Activated CD4-positive, alpha-beta T cell treated with anti-CD3 and anti-CD28 coated beads, Interleukin-2, amount 10 ng/mL, durations not matched to agents 7 days and 5 days (primary cell): ENCODE data around the gene SPAG4. TPM values are rescaled to one million over a fixed set of nuclear protein-coding genes. Genes with fewer than 3 reads are reported as not detected.

Experiments used
- CTCF ChIA-PET: fragments of 350-600 bp; sonication (Branson Sonifier 250); formaldehyde crosslinking; loops from one replicate; lab custom pipeline; 2021; ENCODE audit warnings: antibody characterized with exemption; lab: Charles Lee
- POLR2A ChIA-PET: fragments of 350-600 bp; sonication (Branson Sonifier 250); formaldehyde crosslinking; loops from one replicate; lab custom pipeline; 2021; ENCODE audit warnings: antibody characterized with exemption; lab: Charles Lee
- DNase-seq: peaks from one replicate; pipeline ENCODE4 v3.0.0-alpha.2; 2020
- H3K27ac Mint-ChIP-seq: one replicate; pipeline ENCODE4 v1.8.0; 2021; ENCODE audit warnings: mild to moderate bottlenecking, moderate library complexity, mixed read lengths
- H3K27me3 Mint-ChIP-seq: one replicate; pipeline ENCODE4 v1.8.0; 2021; ENCODE audit warnings: mixed read lengths
- H3K36me3 Mint-ChIP-seq: one replicate; pipeline ENCODE4 v1.8.0; 2021; ENCODE audit warnings: low read depth, mixed read lengths
- H3K4me1 Mint-ChIP-seq: one replicate; pipeline ENCODE4 v1.8.0; 2021; ENCODE audit warnings: mixed read lengths
- H3K4me3 Mint-ChIP-seq: one replicate; pipeline ENCODE4 v1.8.0; 2021; ENCODE audit warnings: mild to moderate bottlenecking, moderate library complexity, mixed read lengths
- H3K9me3 Mint-ChIP-seq: one replicate; pipeline ENCODE4 v1.8.0; 2021; ENCODE audit warnings: mixed read lengths
- total RNA-seq, 2 experiments: library from RNA; stranded (reverse); gene quantifications; one replicate each; pipeline ENCODE4 v1.2.3, GENCODE V29; 2021

SPAG4 gene
- total RNA-seq, 2 experiments from 2014 or later = 1.7 to 1.9 TPM

GRCh38 chr20:35617397-35618262 is 2.0 kb downstream of the SPAG4 start:
- peaks cover 43% of the 10 kb centered on the region for H3K4me1 Mint-ChIP-seq
- H3K9me3 Mint-ChIP-seq = no peaks in the 10 kb centered on the region
- peaks cover 2% of the 10 kb centered on the region for H3K27me3 Mint-ChIP-seq
- ChIA-PET POLR2A (interaction anchor here (2.2 to 2.3 kb wide), 2 partner anchors 46 to 336 kb away, joined by 9 to 10 read pairs; partner anchors contain the start of gene SCAND1), CTCF (interaction anchor here (1.2 to 9.3 kb wide), 7 partner anchors 7 to 375 kb away, joined by 3 to 50 read pairs (median 5); partner anchors contain the start of gene SCAND1)
- H3K27ac Mint-ChIP-seq = peak overlapping the region; percentile 87
- no peaks in the 10 kb centered on the region for H3K36me3 Mint-ChIP-seq
- peak; percentile 45 for DNase-seq
- H3K4me3 Mint-ChIP-seq = peak overlapping the region; percentile 77

DNA sequence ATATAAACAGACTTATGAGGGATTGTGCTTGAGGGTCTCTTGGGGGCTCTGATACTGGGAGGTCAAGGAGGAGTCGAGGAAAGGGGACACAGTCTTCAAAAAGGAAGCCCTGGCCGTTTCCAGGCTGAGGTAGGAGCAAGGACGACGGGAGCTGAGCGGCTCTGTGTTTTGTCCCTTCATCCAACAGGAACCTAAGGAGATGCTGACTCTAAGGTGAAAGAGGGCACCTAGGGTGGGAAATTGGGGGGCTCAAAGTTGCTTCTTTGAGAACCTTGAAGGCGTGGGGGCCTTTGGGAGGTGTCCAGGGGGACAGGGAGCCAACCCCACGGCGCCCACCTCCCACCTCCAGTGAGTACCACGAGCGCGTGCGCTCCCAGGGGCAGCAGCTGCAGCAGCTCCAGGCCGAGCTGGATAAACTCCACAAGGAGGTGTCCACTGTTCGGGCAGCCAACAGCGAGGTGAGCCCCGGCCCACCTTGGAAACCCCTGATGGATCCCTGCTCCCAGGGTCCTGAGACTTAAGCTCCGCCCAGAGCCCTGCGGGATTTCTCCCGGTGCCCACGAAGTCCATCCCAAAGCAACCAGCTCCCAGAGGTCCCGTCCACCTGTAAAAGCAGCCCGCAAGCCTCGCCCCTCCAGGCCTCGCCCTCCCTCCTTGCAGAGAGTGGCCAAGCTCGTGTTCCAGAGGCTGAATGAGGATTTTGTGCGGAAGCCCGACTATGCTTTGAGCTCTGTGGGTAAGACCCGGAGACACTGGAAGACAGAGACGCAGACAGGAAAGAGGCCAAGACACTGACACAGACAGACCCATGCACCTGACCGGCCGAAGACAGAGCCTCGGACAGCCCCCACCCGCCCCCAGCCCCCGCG is 2.9 kb downstream of the SPAG4 start:
- peak overlapping the region; percentile 87 for H3K27ac Mint-ChIP-seq
- no peaks in the 10 kb centered on the region for H3K9me3 Mint-ChIP-seq
- peaks cover 2% of the 10 kb centered on the region for H3K27me3 Mint-ChIP-seq
- CTCF ChIA-PET = interaction anchor here (0.5 to 9.3 kb wide), 17 partner anchors 9 to 522 kb away, joined by 3 to 50 read pairs (median 5); no protein-coding TSS in a partner anchor
- peak; percentile 32 for DNase-seq
- peak overlapping the region; percentile 77 for H3K4me3 Mint-ChIP-seq
- POLR2A ChIA-PET = interaction anchor here (1.0 to 2.3 kb wide), 3 partner anchors 45 to 336 kb away, joined by 4 to 9 read pairs (median 5); partner anchors contain the start of gene SCAND1
- H3K36me3 Mint-ChIP-seq = no peaks in the 10 kb centered on the region
- peaks cover 43% of the 10 kb centered on the region for H3K4me1 Mint-ChIP-seq

GRCh38 chr20:35619196-35620095 is 3.8 kb downstream of the SPAG4 start:
- DNase-seq = peak; percentile 76
- H3K36me3 Mint-ChIP-seq = no peaks in the 10 kb centered on the region
- no peaks in the 10 kb centered on the region for H3K9me3 Mint-ChIP-seq
- POLR2A ChIA-PET = interaction anchor here (1.0 to 2.3 kb wide), 3 partner anchors 44 to 335 kb away, joined by 4 to 9 read pairs (median 5); partner anchors contain the start of gene SCAND1
- H3K4me1 Mint-ChIP-seq = peaks cover 40% of the 10 kb centered on the region
- peak overlapping the region; percentile 79 for H3K27ac Mint-ChIP-seq
- H3K4me3 Mint-ChIP-seq = peak overlapping the region; percentile 77
- CTCF ChIA-PET = interaction anchor here (0.5 to 9.3 kb wide), 24 partner anchors 8 to 1290 kb away, joined by 3 to 50 read pairs (median 4); no protein-coding TSS in a partner anchor
- H3K27me3 Mint-ChIP-seq = no peaks in the 10 kb centered on the region

DNA sequence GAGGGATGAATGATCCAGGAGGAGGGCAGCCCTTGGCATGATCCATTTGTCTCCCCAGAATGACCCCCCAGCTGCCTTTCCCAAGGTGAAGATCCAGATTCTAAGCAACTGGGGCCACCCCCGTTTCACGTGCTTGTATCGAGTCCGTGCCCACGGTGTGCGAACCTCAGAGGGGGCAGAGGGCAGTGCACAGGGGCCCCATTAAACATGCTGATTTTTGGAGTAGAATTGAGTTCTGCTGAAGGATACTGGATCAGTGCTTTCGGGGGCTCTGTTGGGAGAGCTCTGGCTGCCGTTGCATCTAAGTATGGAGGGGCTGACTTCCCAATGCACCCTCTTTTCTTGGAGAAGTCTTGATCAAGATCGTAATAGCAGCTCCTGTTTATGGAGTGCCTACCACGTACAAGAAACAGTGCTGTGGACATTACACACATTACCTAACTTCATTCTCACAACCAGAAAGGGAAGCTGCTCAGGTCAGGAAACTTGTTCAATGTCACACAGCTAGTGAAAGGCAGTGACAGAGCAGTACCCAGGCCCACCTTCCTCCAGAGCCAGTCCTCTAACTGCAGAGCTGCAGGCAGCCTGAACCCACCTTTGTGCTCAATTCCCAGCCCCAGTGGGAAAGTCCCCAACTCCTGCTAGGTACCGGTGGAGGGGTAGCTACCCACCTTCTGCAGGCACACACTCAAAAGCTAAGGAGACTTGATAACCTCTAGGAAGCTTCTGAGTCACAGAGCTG is 5.4 kb downstream of the SPAG4 start:
- Mint-ChIP-seq H3K36me3 (peaks cover 11% of the 10 kb centered on the region), H3K4me1 (peaks cover 33% of the 10 kb centered on the region), H3K27ac (peak overlapping the region; percentile 50), H3K9me3 (no peaks in the 10 kb centered on the region), H3K27me3 (no peaks in the 10 kb centered on the region), H3K4me3 (no peak overlapping the region)
- ChIA-PET POLR2A (interaction anchor here (0.5 kb wide), 1 partner anchor 27 kb away, joined by 3 read pairs; no protein-coding TSS in a partner anchor), CTCF (interaction anchor here (0.6 to 9.3 kb wide), 3 partner anchors 16 to 158 kb away, joined by 3 to 50 read pairs (median 4); no protein-coding TSS in a partner anchor)
- DNase-seq = no peak

DNA sequence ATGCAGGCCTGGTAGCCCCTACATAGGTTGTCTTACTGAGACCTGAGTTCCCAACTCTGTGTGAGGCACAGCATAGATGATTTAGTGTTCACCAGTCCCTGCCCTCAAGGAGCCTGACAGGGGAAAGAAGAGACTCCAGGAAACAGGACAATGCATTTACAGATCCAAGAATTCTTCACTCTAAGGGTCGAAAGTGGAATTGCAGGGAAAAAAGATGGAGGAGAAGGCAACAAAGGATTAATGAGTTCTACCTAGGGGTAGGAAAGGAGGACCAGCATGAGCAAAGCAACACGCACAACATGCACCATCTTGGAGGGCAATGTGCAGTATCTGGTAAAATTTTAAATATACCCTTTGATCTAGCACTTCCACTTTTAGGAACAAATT is 5.9 kb downstream of the SPAG4 start:
- POLR2A ChIA-PET = no interaction called here
- peaks cover 16% of the 10 kb centered on the region for H3K36me3 Mint-ChIP-seq

GRCh38 chr20:35625584-35626385 is 10.2 kb downstream of the SPAG4 start:
- H3K27me3 Mint-ChIP-seq = no peaks in the 10 kb centered on the region
- no peak for DNase-seq
- peaks cover 40% of the 10 kb centered on the region for H3K36me3 Mint-ChIP-seq
- no peak overlapping the region for H3K27ac Mint-ChIP-seq
- no peak overlapping the region for H3K4me3 Mint-ChIP-seq
- ChIA-PET POLR2A (no interaction called here), CTCF (interaction anchor here (1.0 to 2.0 kb wide), 2 partner anchors 9 to 329 kb away, joined by 3 to 5 read pairs; partner anchors contain the start of gene SCAND1)
- no peaks in the 10 kb centered on the region for H3K4me1 Mint-ChIP-seq
- no peaks in the 10 kb centered on the region for H3K9me3 Mint-ChIP-seq

More for the DNA sequence above, 5.9 kb downstream of the SPAG4 start:
- Mint-ChIP-seq H3K9me3 (no peaks in the 10 kb centered on the region), H3K4me3 (no peak overlapping the region), H3K4me1 (peaks cover 30% of the 10 kb centered on the region), H3K27ac (no peak overlapping the region), H3K27me3 (no peaks in the 10 kb centered on the region)
- CTCF ChIA-PET = interaction anchor here (0.6 to 9.3 kb wide), 3 partner anchors 16 to 158 kb away, joined by 3 to 50 read pairs (median 4); no protein-coding TSS in a partner anchor
- no peak for DNase-seq

GRCh38 chr20:35626386-35627001 is 10.9 kb downstream of the SPAG4 start:
- CTCF ChIA-PET = interaction anchor here (0.6 kb wide), 1 partner anchor 83 kb away, joined by 3 read pairs; no protein-coding TSS in a partner anchor
- peaks cover 40% of the 10 kb centered on the region for H3K36me3 Mint-ChIP-seq

DNA sequence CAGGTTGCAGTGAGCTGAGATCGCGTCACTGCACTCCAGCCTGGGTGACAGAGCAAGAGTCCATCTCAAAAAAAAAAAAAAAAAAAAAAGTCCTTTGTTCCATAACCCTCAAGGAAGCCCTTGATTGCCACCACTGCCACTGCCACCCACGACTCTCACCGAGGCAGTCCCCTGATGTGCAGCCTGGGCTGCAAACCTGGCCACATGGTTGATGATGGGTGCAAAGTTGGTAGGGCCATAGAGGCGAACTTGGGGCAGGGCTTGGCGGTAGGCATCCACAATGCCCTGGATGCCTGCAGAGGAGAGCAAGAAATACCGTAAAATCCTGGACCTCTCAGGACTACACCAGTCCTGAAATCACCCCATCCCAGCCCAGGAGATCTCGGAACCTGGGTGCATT is 11.5 kb downstream of the SPAG4 start:
- no peak for DNase-seq
- no peak overlapping the region for H3K4me3 Mint-ChIP-seq
- H3K9me3 Mint-ChIP-seq = no peaks in the 10 kb centered on the region
- H3K4me1 Mint-ChIP-seq = no peaks in the 10 kb centered on the region
- ChIA-PET CTCF (interaction anchor here (0.6 to 1.0 kb wide), 2 partner anchors 8 to 83 kb away, joined by 3 to 4 read pairs; no protein-coding TSS in a partner anchor), POLR2A (no interaction called here)
- H3K27ac Mint-ChIP-seq = no peak overlapping the region
- peaks cover 40% of the 10 kb centered on the region for H3K36me3 Mint-ChIP-seq
- H3K27me3 Mint-ChIP-seq = no peaks in the 10 kb centered on the region

More at GRCh38 chr20:35626386-35627001, 10.9 kb downstream of the SPAG4 start:
- Mint-ChIP-seq H3K4me1 (no peaks in the 10 kb centered on the region), H3K27ac (no peak overlapping the region), H3K4me3 (no peak overlapping the region), H3K9me3 (no peaks in the 10 kb centered on the region), H3K27me3 (no peaks in the 10 kb centered on the region)
- POLR2A ChIA-PET = no interaction called here
- no peak for DNase-seq

DNA sequence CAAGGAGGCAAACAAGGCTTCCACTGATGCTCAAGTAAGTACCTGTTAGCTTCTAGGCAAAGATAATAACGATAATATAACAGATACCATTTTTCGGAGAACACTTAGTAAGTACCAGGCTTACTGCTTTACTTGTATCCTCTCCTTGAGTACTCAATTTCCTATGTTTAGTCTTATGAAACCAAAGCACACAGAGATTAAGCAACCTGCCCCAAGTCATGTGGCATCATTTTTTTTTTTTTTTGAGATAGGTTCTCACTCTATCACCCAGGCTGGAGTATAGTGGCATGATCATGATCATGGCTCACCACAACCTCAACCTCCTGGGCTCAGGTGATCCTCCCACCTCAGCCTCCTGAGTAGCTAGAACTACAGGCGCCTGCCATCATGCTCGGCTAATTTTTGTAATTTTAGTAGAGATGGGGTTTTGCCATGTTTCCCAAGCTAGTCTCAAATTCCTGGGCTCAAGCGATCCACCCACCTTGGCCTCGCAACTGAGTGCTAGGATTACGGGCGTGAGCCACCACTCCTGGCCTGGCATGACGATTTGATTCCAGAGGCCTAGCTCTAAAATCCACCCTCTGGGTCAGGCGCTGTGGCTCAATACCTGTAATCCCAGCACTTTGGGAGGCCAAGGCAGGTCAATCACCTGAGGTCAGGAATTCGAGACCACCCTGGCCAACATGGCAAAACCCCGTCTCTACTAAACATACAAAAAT is 14.0 kb downstream of the SPAG4 start:
- CTCF ChIA-PET = interaction anchor here (0.7 to 3.4 kb wide), 5 partner anchors 12 to 324 kb away, joined by 3 to 28 read pairs (median 4); partner anchors contain the start of gene SCAND1
- POLR2A ChIA-PET = no interaction called here
- Mint-ChIP-seq H3K36me3 (peaks cover 40% of the 10 kb centered on the region), H3K27ac (no peak overlapping the region), H3K9me3 (no peaks in the 10 kb centered on the region), H3K4me1 (no peaks in the 10 kb centered on the region), H3K4me3 (no peak overlapping the region), H3K27me3 (no peaks in the 10 kb centered on the region)
- DNase-seq = no peak
